Right lobe of liver (tissue), 6 donors: ENCODE results near the gene TOR3A. TPM values are rescaled to one million over a fixed set of nuclear protein-coding genes. Genes with fewer than 3 reads are reported as not detected.

Experiments used
- ATAC-seq, 4 donors: fragments of 200-7000 bp; cut with Tn5 transposase; one replicate each; pipeline ENCODE4 v1.9.1; 2020; ENCODE audit warnings: mild to moderate bottlenecking in 4 of 4, moderate library complexity in 4 of 4
- DNase-seq, 3 donors: peaks; one replicate each; pipeline ENCODE4 v3.0.0-alpha.2; 2020
- H3K27ac ChIP-seq, 3 donors: fragments of 200-600 bp; one replicate each; pipeline ENCODE4 v1.8.0; 2022
- H3K27me3 ChIP-seq, 2 donors: fragments of 200-600 bp; one replicate each; pipeline ENCODE4 v1.8.0; 2022
- H3K36me3 ChIP-seq, 4 donors: fragments of 200-600 bp; sonication (generic) in 1 of 4; one replicate each; pipeline versions ENCODE4 v1.5.1 to v1.8.0; 2017 to 2022; ENCODE audit warnings: control low read depth in 1 of 4
- H3K4me1 ChIP-seq, 4 donors: fragments of 200-600 bp; sonication (generic) in 1 of 4; one replicate each; pipeline versions ENCODE4 v1.5.1 to v1.8.0; 2017 to 2022; ENCODE audit warnings: control low read depth in 1 of 4
- H3K4me3 ChIP-seq, 3 donors: fragments of 200-600 bp; one replicate each; pipeline ENCODE4 v1.8.0; 2022
- H3K9me3 ChIP-seq, 4 donors: fragments of 200-600 bp; sonication (generic) in 1 of 4; one replicate each; pipeline versions ENCODE4 v1.5.1 to v1.8.0; 2017 to 2022; ENCODE audit warnings: control low read depth in 1 of 4
- CTCF ChIP-seq, 4 donors: fragments of 200-600 bp in 3 of 4; fragments of 450-650 bp in 1 of 4; IDR thresholded peaks; one replicate each; pipeline versions ENCODE4 v1.5.1 to v1.8.0; 2016 to 2022; ENCODE audit warnings: antibody characterized with exemption in 4 of 4, mild to moderate bottlenecking in 2 of 4
- POLR2A ChIP-seq: fragments of 450-650 bp; IDR thresholded peaks from one replicate; pipeline ENCODE4 v1.6.1; 2017; ENCODE audit warnings: antibody characterized with exemption, mild to moderate bottlenecking
- WGBS: methylation state at CpG from one replicate; pipeline ENCODE4 v1.1.6; 2018; ENCODE audit warnings: low coverage, low lambda C conversion rate; ENCODE audit not compliant: insufficient coverage; ENCODE audit errors: missing lambda C conversion rate; 5-methylcytosine and 5-hydroxymethylcytosine counted together
- intact Hi-C, 2 donors: fragments of 100-400 bp; cut with DNase I; formaldehyde crosslinking; loops; one replicate each; pipeline versions ENCODE4 v1.11.2 to v1.14.1; 2022
- total RNA-seq, 6 experiments: library from RNA; depleted of rRNA in 2 of 6; stranded (reverse); fragments of >200 nt in 2 of 6; fragmentation: NEBNext Ultra II Directional in 3 of 6; extraction: Animal tissue kit (Norgen Biotek cat#: 25700) in 3 of 6; gene quantifications; one replicate each; pipeline versions ENCODE4 v1.1.0 to v1.2.4, GENCODE V29; 2016 to 2023
- donor health status: DM: no; HTN: yes; CAD: no.
- donor health status: DM: no; HTN: no; CAD: no.
- donor health status: DM: no; HTN: no; CAD: no.
- donor health status: DM: no; HTN: yes; CAD: no.
- donor health status: DM: no; HTN: yes; CAD: no.

Gene TOR3A
- total RNA-seq, 6 experiments from 2014 or later: 4.7 to 52.8 (median 13.1) TPM

- H3K36me3 ChIP-seq: peaks cover 0 to 31% (median 8%) of the 10 kb centered on the region in 4 donors
- TF ChIP-seq POLR2A (no peak), CTCF (IDR thresholded peaks at IDR 0.05) (no peak)
- H3K9me3 ChIP-seq: no peaks in the 10 kb centered on the region
- intact Hi-C loops: no loop called here
- peak overlapping the region in 1 of 3 donors; percentile 39 for H3K27ac ChIP-seq
- H3K4me1 ChIP-seq: peaks cover 0 to 34% (median 13%) of the 10 kb centered on the region in 4 donors
- WGBS: 38% methylated on average over 6 of the region's 15 CpGs
- ATAC-seq: peak in 3 of 4 donors; percentile 5 to 35 (median 21)
- DNase-seq: no peak
- no peaks in the 10 kb centered on the region for H3K27me3 ChIP-seq
- H3K4me3 ChIP-seq: no peak overlapping the region
These were observed 26.1 kb downstream of the TOR3A start for GRCh38 chr1:179107706-179108629.

GRCh38 chr1:179108644-179109043 lies 26.8 kb downstream of the TOR3A start:
- peak in 2 of 3 donors; percentile 67 to 82 for DNase-seq
- TF ChIP-seq CTCF (IDR thresholded peaks at IDR 0.05) (no peak), POLR2A (no peak)
- Histone ChIP-seq H3K36me3 (peaks cover 0 to 31% (median 8%) of the 10 kb centered on the region in 4 donors), H3K27me3 (no peaks in the 10 kb centered on the region), H3K9me3 (no peaks in the 10 kb centered on the region), H3K4me1 (peaks cover 0 to 34% (median 13%) of the 10 kb centered on the region in 4 donors), H3K27ac (peak overlapping the region in 1 of 3 donors; percentile 39), H3K4me3 (no peak overlapping the region)
- 73% methylated on average over 2 of the region's 2 CpGs for WGBS
- intact Hi-C loops: no loop called here
- ATAC-seq: peak; percentile 34 to 75 (median 74)

DNA sequence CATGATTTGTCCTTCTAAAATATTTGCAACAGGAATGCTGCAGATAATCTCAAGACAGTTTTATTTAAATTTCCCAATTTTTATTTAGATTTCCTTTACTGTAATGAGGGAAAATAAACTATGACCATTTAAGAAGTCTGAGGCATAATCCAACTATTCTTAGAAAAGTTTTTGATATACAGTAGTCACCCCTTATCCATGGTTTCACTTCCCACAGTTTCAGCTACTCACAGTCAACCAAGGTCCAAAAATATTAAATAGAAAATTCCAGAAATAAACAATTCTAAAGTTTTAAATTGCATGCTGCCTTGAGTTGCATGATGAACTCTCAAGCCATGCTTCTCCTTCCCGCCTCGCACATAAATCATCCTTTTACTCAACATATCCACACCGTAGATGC lies 33.3 kb downstream of the TOR3A start:
- H3K36me3 ChIP-seq: peaks cover 0 to 36% (median 5%) of the 10 kb centered on the region in 4 donors

GRCh38 chr1:179119513-179119912 lies 37.6 kb downstream of the TOR3A start:
- Histone ChIP-seq H3K4me3 (no peak overlapping the region), H3K27ac (no peak overlapping the region), H3K9me3 (no peaks in the 10 kb centered on the region), H3K36me3 (peaks cover 0 to 20% (median 0%) of the 10 kb centered on the region in 4 donors), H3K27me3 (no peaks in the 10 kb centered on the region), H3K4me1 (peaks cover 0 to 12% (median 3%) of the 10 kb centered on the region in 4 donors)
- DNase-seq (no peak), ATAC-seq (no peak)
- no peak for TF ChIP-seq POLR2A
- TF ChIP-seq CTCF (IDR thresholded peaks at IDR 0.05): no peak
- intact Hi-C loops: no loop called here

More for the DNA sequence above, 33.3 kb downstream of the TOR3A start:
- DNase-seq: no peak
- intact Hi-C loops: no loop called here
- no peaks in the 10 kb centered on the region for H3K9me3 ChIP-seq
- peaks cover 0 to 8% (median 3%) of the 10 kb centered on the region in 4 donors for H3K4me1 ChIP-seq
- H3K27me3 ChIP-seq: no peaks in the 10 kb centered on the region
- ATAC-seq: no peak
- TF ChIP-seq POLR2A: no peak
- TF ChIP-seq CTCF (IDR thresholded peaks at IDR 0.05): no peak
- H3K4me3 ChIP-seq: no peak overlapping the region
- WGBS: 88% methylated on average over 3 of the region's 3 CpGs
- no peak overlapping the region for H3K27ac ChIP-seq
